Amygdala (tissue), 56 donors: Measurements from ENCODE around the gene ADPGK.

ENCODE experiments used
- DNase-seq, 56 donors: peaks; one replicate each; lab custom pipeline; 2025; lab: John Stamatoyannopoulos, UW

The ADPGK gene

DNA sequence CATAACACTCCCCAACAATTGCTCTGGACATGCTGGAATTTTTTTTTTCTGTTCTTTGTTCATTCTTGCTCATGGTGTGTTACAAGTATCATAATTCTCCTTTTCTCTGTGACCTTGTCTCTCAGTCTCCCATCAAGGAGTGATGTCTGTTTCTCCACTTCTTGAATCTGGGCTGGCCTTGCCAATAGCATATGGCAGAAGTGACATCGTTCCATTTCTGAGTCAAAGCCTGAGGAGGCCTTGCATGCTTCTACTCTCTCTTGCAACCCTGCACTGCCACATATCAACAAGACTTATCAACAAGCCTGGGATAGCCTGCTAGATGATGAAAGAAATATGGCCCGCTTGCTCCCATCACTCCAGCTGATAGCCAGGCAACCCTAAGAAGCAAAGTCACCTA, 8.9 kb upstream of the ADPGK start:
- no peak for DNase-seq

GRCh38 chr15:72790302-72790910, 6.8 kb upstream of the ADPGK start:
- DNase-seq, result no peak

GRCh38 chr15:72787526-72787925, 4.0 kb upstream of the ADPGK start:
- no peak for DNase-seq

DNA sequence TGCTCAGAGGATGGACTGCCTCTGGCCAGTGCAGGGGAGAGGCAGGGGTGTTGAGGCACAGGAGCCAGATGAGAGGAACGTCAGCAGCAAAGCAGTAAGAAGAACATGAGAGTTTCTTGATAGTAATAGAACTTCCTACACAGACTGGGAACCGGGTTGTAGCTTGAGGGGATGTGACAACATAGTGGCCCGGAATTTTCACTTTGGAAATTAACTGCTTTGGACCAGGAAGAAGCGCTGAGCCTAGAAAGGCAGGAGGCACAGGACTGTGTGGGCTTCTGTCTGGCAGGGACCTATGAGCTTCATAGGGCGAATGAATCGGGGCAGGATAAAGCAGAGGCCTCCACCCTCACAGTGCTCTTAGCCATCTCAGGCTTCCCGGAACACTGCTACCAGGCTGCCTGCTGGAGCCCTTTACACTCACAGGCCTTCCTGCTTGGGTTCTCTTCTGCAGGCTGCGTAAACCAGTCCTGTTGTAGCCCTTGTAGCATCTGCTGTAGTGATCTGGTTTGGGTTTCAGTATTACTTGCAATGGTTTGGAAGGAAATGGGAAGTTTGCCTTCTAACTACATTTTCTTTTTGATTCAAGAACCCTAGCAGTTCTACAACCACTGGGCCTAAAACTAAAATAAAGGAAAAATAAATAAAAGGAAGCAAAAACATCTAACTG, 3.3 kb upstream of the ADPGK start:
- DNase-seq, result peak in 5 of 56 donors; percentile 5 to 36 (median 14)

- peak in 11 of 56 donors; percentile 4 to 35 (median 20) for DNase-seq
Measured at GRCh38 chr15:72786242-72786641, 2.7 kb upstream of the ADPGK start.

- peak in 1 of 56 donors; percentile 13 for DNase-seq
Measured at GRCh38 chr15:72785841-72786240, 2.3 kb upstream of the ADPGK start.

DNA sequence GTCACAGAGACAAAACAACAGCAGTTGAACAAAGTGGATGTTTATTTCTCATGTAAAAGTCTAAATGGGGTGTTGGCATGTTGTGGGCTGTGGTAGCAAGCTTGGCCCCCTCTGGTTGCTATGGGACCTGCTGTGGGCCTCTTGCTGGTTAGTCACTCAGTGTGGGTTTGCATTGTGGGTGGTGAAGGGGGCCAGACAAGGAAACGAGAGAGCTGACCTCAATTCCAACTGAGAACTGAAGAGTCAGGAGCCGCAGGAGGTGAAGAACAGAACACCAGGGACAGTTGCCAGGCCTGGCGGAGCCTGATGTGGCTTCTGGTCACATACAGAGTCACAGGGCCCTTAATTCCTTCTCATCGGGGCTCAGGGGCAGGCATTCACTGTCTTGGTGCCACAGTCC, 1.9 kb upstream of the ADPGK start:
- DNase-seq, result peak in 27 of 56 donors; percentile 11 to 57 (median 33)

DNA sequence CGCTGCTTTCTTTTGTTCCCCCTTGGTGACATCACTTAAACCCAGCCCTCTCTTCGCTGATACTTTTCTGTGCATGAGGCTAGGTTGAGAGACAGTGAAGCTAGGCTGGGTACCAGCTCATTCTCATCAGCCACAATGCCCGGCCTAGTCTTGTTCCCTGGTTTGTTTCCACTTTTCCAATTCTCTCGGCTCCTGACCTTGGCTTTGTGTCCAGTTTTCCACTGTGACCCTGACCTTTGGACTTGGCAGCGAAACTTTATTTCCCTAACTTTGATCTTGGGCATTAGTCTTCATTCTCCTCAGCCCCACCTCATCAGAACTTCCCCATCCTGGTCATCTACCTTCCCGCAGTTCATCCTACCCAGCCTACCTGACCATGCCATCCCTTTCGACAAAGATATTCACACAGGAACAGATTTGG, 908 bp upstream of the ADPGK start:
- DNase-seq, result peak in 2 of 56 donors; percentile 36 to 69

- peak in 13 of 56 donors; percentile 45 to 79 (median 65) for DNase-seq
Measured at GRCh38 chr15:72783004-72783639, 436 bp downstream of the ADPGK start.

GRCh38 chr15:72782274-72783003, 1.1 kb downstream of the ADPGK start:
- no peak for DNase-seq

- no peak for DNase-seq
Measured at GRCh38 chr15:72781631-72782030, 1.9 kb downstream of the ADPGK start.

GRCh38 chr15:72778796-72779195, 4.8 kb downstream of the ADPGK start:
- no peak for DNase-seq

- no peak for DNase-seq
Measured at GRCh38 chr15:72774696-72775383, 8.7 kb downstream of the ADPGK start.

DNA sequence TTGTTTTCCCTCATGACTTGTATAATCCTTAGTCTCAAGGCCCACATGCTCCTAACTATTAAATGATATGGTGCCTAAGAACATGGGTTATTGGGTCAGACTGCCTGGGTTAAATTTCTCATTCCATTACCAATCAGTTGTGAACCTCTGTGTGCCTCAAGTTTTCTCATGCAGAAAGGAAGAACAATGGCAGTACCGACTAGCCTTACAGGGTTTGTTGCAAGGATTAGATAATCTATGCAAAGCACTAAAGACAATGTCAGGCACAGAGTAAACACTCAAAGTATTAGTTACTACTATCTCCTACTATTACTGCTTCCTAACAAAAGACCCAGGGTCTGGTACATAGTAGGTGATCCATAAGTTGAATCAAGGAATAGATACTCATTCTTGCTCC, 12.2 kb downstream of the ADPGK start:
- DNase-seq, result no peak

- no peak for DNase-seq
Measured at GRCh38 chr15:72770673-72771328, 12.8 kb downstream of the ADPGK start.

DNA sequence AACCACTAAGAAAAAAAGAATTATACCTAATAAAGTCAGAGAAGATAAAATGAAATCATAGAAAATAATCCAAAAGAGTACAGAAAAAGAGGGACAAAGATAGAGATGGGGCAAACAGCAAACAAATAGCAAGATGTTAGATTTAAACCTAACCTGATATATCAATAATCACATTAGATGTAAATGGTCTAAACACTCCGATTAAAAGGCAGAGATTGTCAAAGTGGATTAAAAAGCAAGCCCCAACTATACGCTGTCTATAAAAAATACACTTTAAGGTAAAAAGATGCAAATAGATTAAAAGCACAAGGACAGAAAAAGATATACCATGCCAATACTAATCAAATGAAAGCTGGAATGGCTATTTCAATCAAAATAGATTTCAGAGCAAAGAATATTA, 16.8 kb downstream of the ADPGK start:
- DNase-seq, result no peak

GRCh38 chr15:72766025-72766424, 17.5 kb downstream of the ADPGK start:
- no peak for DNase-seq

- DNase-seq, result no peak
Measured at GRCh38 chr15:72764656-72765055, 18.9 kb downstream of the ADPGK start.

- no peak for DNase-seq
Measured at GRCh38 chr15:72760590-72761260, 22.8 kb downstream of the ADPGK start.
